ENCODE results near the gene TENT5C. TPM values are rescaled to one million over a fixed set of nuclear protein-coding genes. Genes with fewer than 3 reads are reported as not detected.

TENT5C gene
- total RNA-seq, 4 donors from 2014 or later, result 2.3 to 22.1 (median 5.1) TPM

DNA sequence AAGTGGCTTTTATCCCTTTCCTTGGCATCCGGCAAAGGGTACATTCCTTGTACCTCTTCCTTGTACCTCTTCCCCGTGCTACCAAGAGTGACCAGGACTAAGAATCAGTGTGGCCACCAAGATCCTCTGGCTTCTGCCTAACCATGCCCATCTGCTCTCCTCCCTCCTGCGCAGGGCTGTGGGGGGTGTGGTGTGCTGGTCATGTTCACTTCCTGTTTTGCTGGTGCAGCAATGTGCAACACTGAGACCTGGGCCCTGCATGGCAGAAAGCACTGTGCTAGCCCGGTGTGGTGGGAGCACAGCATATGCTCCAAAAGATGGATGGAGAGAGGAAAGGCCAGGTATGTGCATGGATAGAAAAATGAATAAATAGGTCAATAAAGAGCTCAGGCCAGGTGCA is 33.3 kb upstream of the TENT5C start:
- Histone ChIP-seq H3K4me3 (no peak overlapping the region), H3K36me3 (no peaks in the 10 kb centered on the region), H3K4me1 (no peaks in the 10 kb centered on the region), H3K27me3 (no peaks in the 10 kb centered on the region), H3K9me3 (no peaks in the 10 kb centered on the region), H3K27ac (no peak overlapping the region)
- DNase-seq, result peak in 1 of 2 donors; percentile 5
- TF ChIP-seq, protein P1, sequence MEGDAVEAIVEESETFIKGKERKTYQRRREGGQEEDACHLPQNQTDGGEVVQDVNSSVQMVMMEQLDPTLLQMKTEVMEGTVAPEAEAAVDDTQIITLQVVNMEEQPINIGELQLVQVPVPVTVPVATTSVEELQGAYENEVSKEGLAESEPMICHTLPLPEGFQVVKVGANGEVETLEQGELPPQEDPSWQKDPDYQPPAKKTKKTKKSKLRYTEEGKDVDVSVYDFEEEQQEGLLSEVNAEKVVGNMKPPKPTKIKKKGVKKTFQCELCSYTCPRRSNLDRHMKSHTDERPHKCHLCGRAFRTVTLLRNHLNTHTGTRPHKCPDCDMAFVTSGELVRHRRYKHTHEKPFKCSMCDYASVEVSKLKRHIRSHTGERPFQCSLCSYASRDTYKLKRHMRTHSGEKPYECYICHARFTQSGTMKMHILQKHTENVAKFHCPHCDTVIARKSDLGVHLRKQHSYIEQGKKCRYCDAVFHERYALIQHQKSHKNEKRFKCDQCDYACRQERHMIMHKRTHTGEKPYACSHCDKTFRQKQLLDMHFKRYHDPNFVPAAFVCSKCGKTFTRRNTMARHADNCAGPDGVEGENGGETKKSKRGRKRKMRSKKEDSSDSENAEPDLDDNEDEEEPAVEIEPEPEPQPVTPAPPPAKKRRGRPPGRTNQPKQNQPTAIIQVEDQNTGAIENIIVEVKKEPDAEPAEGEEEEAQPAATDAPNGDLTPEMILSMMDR (IDR thresholded peaks at IDR 0.05), result no peak
- no peak for TF ChIP-seq POLR2A (IDR thresholded peaks at IDR 0.05)
- intact Hi-C loops (cut with DNase I; ENCODE audit: low total_unique reads), result no loop called here

DNA sequence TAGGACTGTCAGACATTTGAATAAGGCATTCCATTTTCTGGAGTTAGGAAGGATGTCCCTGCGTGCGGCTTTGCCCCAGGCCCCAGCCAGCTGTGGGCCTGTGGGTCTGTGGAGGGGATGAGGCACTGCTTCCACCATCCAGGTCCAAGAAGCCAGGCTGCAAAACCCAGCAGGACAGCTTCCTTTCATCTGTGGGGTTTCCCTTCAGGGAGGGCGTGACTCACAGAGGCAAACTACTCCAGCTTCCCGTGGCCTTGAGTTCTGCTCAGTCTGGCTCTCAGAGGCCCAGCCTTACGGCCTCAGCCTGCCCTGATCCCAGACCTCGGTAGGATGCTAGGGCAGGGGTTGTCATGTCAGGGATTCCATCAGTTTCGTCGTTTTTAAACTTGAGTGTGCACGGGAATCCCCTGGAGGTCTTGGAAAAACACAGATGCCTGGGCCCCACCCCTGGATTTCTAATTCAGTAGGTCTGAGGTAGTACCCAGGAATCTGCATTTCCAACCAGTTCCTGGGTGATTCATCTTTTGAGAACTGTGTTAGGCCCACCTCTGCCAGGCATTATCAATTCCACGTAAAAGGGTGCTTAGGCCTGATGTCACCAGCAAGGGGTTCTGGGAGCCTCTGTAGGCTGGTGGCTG is 32.3 kb upstream of the TENT5C start:
- no peak overlapping the region for H3K27ac ChIP-seq
- DNase-seq, result peak in 1 of 2 donors; percentile 9
- TF ChIP-seq, protein P1 (IDR thresholded peaks at IDR 0.05), result no peak
- TF ChIP-seq POLR2A (IDR thresholded peaks at IDR 0.05), result no peak

DNA sequence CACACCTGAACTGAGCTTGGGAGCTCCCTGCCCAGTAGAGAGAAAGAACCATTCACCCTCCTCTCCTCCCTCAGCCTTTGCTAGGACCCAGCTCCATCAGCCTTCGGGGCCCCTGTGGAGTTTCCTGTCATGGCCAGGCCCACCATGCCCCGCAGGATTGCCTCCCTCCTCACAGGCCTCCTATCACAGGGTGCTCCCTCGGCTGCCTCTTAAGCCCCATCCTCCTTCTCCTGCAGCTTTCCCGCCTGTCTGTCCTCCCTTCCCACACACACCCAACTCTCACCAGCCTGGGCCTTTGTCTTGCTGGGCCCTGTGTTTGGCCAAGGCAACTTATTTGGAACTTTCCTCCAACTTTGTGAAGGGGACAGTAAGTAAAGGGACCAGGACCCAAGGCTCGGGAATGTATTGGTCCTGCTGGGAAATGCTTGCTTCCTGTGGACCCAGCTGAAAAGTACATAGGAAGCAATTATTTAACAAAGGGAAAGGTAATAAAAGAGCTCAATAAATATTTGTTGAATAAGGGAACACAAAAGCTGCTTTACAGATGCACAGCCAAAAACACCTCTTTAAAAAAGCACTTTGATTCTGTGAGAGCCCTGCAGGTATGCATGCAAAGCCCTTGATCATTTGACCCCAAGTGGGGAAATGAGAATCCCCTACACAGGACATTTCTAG is 31.6 kb upstream of the TENT5C start:
- TF ChIP-seq, protein P1 (IDR thresholded peaks at IDR 0.05), result no peak
- no peak for TF ChIP-seq POLR2A (IDR thresholded peaks at IDR 0.05)
- no peak overlapping the region for H3K27ac ChIP-seq
- no peak overlapping the region for H3K4me3 ChIP-seq

More for the DNA sequence above, 32.3 kb upstream of the TENT5C start:
- Histone ChIP-seq H3K4me1 (no peaks in the 10 kb centered on the region), H3K27me3 (no peaks in the 10 kb centered on the region), H3K9me3 (no peaks in the 10 kb centered on the region), H3K4me3 (no peak overlapping the region), H3K36me3 (no peaks in the 10 kb centered on the region)
- intact Hi-C loops (cut with DNase I; ENCODE audit: low total_unique reads), result no loop called here

DNA sequence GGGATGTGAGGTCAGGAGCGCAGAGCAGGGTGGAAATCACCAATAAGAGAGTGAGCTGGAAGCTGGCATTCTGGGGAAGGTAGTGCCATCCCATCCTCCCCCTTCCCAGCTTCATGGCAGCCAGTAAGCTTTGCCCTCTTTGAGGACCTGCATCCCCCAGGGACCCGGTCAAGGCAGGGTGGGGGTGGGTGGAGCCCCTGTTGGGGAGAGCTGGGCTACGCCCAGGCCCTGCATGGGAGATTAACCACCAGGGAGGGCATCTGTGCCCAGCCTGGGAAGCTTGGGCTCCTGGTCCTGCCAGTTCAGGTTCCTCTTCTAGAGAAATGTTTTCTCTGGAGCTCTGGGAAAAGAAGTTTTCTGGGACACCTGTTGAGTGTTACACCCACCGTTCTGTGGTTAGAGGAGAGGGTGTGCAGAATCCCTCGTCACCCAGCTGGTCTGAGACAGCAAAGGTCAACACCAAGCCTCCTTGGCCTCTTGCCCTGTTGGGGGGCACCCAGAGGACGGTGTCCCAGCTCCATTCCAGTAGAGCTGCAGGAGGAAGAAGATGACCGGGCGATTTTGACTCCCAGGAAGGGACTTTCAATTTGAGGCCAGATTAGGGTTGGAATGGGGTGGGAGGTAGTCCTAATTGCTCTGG is 30.1 kb upstream of the TENT5C start:
- Histone ChIP-seq H3K27me3 (no peaks in the 10 kb centered on the region), H3K4me1 (no peaks in the 10 kb centered on the region), H3K4me3 (no peak overlapping the region), H3K9me3 (no peaks in the 10 kb centered on the region), H3K27ac (no peak overlapping the region), H3K36me3 (no peaks in the 10 kb centered on the region)
- TF ChIP-seq POLR2A (IDR thresholded peaks at IDR 0.05), result no peak
- TF ChIP-seq, protein P1 (IDR thresholded peaks at IDR 0.05), result no peak
- DNase-seq, result peak in 1 of 2 donors; percentile 7
- intact Hi-C loops (cut with DNase I; ENCODE audit: low total_unique reads), result no loop called here

More for the DNA sequence above, 31.6 kb upstream of the TENT5C start:
- no peaks in the 10 kb centered on the region for H3K36me3 ChIP-seq
- no peaks in the 10 kb centered on the region for H3K9me3 ChIP-seq
- intact Hi-C loops (cut with DNase I; ENCODE audit: low total_unique reads), result no loop called here
- DNase-seq, result peak in 1 of 2 donors; percentile 1
- no peaks in the 10 kb centered on the region for H3K4me1 ChIP-seq
- no peaks in the 10 kb centered on the region for H3K27me3 ChIP-seq

DNA sequence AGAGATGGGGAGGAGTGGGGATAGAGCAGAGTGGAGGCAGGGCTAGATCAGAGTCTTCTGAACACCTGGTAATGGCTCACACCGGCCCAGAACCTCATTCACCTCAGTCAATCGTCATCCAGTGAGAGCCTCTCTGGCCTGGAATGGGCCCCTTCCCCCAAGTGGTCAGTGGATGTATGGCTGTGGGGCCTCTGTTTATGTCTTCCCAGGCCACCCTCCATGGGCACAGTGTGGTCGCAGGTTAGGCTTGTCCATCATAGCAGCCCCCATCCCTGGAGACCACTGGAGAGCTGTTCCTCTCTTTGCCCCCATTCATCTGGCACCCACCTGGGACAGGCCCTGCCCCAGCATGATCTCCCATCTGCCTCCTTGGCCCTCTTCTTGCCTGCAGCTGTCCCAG is 29.6 kb upstream of the TENT5C start:
- Histone ChIP-seq H3K27ac (no peak overlapping the region), H3K36me3 (no peaks in the 10 kb centered on the region), H3K27me3 (no peaks in the 10 kb centered on the region), H3K4me1 (no peaks in the 10 kb centered on the region), H3K9me3 (no peaks in the 10 kb centered on the region), H3K4me3 (no peak overlapping the region)
- intact Hi-C loops (cut with DNase I; ENCODE audit: low total_unique reads), result no loop called here
- DNase-seq, result no peak
- TF ChIP-seq, protein P1 (IDR thresholded peaks at IDR 0.05), result no peak
- TF ChIP-seq POLR2A (IDR thresholded peaks at IDR 0.05), result no peak
